SW480 (cell line): Measurements from ENCODE around the gene BCAM.
"Not testable (repeated sequence)": the region's sequence is repeated elsewhere in the genome, so short reads cannot be mapped to it uniquely, and the experiment has no call there.

Experiments
- DNase-seq: peaks from one replicate; pipeline ENCODE4 v3.0.0-alpha.2; 2016; ENCODE audit warnings: low spot score

BCAM gene

GRCh38 chr19:44808463-44809371, at the start of gene BCAM:
Gene BCAM (plus strand): TSS chr19:44809103. CDS start chr19:44809125, 22 bp downstream.
- peak; percentile 41 for DNase-seq

- DNase-seq: no peak
Observed at GRCh38 chr19:44762038-44762437, 46.9 kb upstream of the BCAM start.

GRCh38 chr19:44765033-44765948, 43.6 kb upstream of the BCAM start:
- no peak for DNase-seq

GRCh38 chr19:44765949-44766335, 43.0 kb upstream of the BCAM start:
- no peak for DNase-seq

GRCh38 chr19:44767295-44768180, 41.4 kb upstream of the BCAM start:
- DNase-seq: no peak

GRCh38 chr19:44770550-44771257, 38.2 kb upstream of the BCAM start:
- peak; percentile 97 for DNase-seq

- DNase-seq: not testable (repeated sequence)
Observed at GRCh38 chr19:44772144-44772543, 36.8 kb upstream of the BCAM start.

GRCh38 chr19:44772959-44773358, 35.9 kb upstream of the BCAM start:
- no peak for DNase-seq

GRCh38 chr19:44775676-44776240, 33.1 kb upstream of the BCAM start:
- DNase-seq: no peak

GRCh38 chr19:44776402-44777096, 32.4 kb upstream of the BCAM start:
- peak; percentile 54 for DNase-seq

GRCh38 chr19:44777715-44778347, 31.1 kb upstream of the BCAM start, which contains the start of gene CBLC:
Gene CBLC (plus strand): TSS chr19:44777890. CDS start chr19:44777932, 42 bp downstream.
- peak; percentile 76 for DNase-seq

GRCh38 chr19:44779150-44779549, 29.8 kb upstream of the BCAM start:
- DNase-seq: no peak

GRCh38 chr19:44781694-44782093, 27.2 kb upstream of the BCAM start:
- DNase-seq: not testable (repeated sequence)

- DNase-seq: peak; percentile 41
Observed at GRCh38 chr19:44782729-44783128, 26.2 kb upstream of the BCAM start.

- DNase-seq: no peak
Observed at GRCh38 chr19:44783545-44783944, 25.4 kb upstream of the BCAM start.

- DNase-seq: no peak
Observed at GRCh38 chr19:44785271-44785670, 23.6 kb upstream of the BCAM start.

GRCh38 chr19:44785993-44786392, 22.9 kb upstream of the BCAM start:
- DNase-seq: no peak

GRCh38 chr19:44788971-44789370, 19.9 kb upstream of the BCAM start:
- no peak for DNase-seq

GRCh38 chr19:44789943-44790483, 18.9 kb upstream of the BCAM start:
- no peak for DNase-seq
